Neural cell (in vitro differentiated cells): ENCODE results near the gene TSR3.

ENCODE experiments used
- EZH2 ChIP-seq: fragments of 200-600, 300-800 bp; shearing (Covaris generic), sonication (generic); IDR thresholded peaks from 2 replicates; pipeline ENCODE4 v1.6.1; 2014; ENCODE audit warnings: antibody characterized with exemption, low read length, borderline replicate concordance, mild to moderate bottlenecking; ENCODE audit not compliant: insufficient read depth, poor library complexity, severe bottlenecking
- POLR2AphosphoS5 ChIP-seq: IDR thresholded peaks from 2 replicates; pipeline ENCODE4 v1.6.1; 2012
- SMC3 ChIP-seq: fragments of 450-650 bp; conservative IDR thresholded peaks from 2 replicates; pipeline ENCODE4 v1.6.1; 2014; ENCODE audit warnings: antibody characterized with exemption, mild to moderate bottlenecking, moderate library complexity; ENCODE audit not compliant: poor library complexity
- TF ChIP-seq, protein P1 (sequence below): fragments of 450-650 bp; IDR thresholded peaks from 2 replicates; pipeline ENCODE4 v1.5.1; 2014; ENCODE audit warnings: antibody characterized with exemption, mild to moderate bottlenecking, moderate library complexity; ENCODE audit not compliant: poor library complexity, severe bottlenecking

DNA sequence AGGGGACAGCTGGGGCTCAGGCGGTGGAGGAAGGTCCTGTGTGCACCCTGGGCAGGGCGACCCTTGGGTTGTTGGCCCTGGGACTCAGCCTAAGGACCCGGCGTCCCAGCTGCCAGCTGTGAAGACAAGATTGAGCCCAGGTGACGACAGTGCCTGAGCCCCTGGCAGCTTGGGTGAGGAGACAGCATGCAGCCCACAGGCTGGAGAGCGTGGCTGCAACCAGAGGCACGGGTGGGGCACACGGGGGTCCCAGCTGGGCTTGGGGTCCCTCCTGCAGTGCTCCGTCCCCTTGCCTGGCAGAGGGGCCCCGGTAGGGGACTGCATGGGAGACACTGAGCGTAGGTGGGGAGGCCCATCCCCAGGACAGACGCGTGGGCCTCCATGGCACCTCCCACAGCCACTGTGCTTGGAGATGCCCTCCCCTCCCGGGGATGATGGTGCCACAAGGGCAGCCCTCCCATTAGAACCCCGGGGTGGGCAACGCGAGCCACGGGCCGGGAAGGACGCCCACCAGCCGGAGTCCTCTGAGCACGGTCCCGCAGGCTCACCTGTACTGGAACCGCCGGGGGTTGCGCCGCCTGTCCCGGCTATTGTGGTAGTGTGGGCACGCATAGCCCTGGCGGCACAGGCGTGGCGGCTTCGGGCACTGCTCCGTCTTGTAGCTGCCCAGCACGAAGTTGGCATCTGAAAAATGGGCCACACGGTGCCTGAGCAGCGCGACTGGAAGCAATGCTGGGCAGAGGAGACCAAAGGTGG, 47.3 kb upstream of the TSR3 start:
- no peak for TF ChIP-seq POLR2AphosphoS5
- no peak for TF ChIP-seq SMC3
- TF ChIP-seq, protein P1, sequence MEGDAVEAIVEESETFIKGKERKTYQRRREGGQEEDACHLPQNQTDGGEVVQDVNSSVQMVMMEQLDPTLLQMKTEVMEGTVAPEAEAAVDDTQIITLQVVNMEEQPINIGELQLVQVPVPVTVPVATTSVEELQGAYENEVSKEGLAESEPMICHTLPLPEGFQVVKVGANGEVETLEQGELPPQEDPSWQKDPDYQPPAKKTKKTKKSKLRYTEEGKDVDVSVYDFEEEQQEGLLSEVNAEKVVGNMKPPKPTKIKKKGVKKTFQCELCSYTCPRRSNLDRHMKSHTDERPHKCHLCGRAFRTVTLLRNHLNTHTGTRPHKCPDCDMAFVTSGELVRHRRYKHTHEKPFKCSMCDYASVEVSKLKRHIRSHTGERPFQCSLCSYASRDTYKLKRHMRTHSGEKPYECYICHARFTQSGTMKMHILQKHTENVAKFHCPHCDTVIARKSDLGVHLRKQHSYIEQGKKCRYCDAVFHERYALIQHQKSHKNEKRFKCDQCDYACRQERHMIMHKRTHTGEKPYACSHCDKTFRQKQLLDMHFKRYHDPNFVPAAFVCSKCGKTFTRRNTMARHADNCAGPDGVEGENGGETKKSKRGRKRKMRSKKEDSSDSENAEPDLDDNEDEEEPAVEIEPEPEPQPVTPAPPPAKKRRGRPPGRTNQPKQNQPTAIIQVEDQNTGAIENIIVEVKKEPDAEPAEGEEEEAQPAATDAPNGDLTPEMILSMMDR, result no peak
- no peak for TF ChIP-seq EZH2
